Activated naive CD4-positive, alpha-beta T cell treated with anti-CD3 and anti-CD28 coated beads, Interleukin-2, amount 50 U/mL, for 24 hours (primary cell): ENCODE data around the gene NAGPA.

Source experiments
- H3K27ac Mint-ChIP-seq: one replicate; pipeline ENCODE4 v1.8.0; 2021; ENCODE audit warnings: mild to moderate bottlenecking, mixed read lengths
- H3K27me3 Mint-ChIP-seq: one replicate; pipeline ENCODE4 v1.8.0; 2021; ENCODE audit warnings: mixed read lengths
- H3K36me3 Mint-ChIP-seq: one replicate; pipeline ENCODE4 v1.8.0; 2021; ENCODE audit warnings: mixed read lengths
- H3K4me1 Mint-ChIP-seq: one replicate; pipeline ENCODE4 v1.8.0; 2021; ENCODE audit warnings: mixed read lengths
- H3K4me3 Mint-ChIP-seq: one replicate; pipeline ENCODE4 v1.8.0; 2021; ENCODE audit warnings: mild to moderate bottlenecking, mixed read lengths
- H3K9me3 Mint-ChIP-seq: one replicate; pipeline ENCODE4 v1.8.0; 2021; ENCODE audit warnings: mixed read lengths

The NAGPA gene

DNA sequence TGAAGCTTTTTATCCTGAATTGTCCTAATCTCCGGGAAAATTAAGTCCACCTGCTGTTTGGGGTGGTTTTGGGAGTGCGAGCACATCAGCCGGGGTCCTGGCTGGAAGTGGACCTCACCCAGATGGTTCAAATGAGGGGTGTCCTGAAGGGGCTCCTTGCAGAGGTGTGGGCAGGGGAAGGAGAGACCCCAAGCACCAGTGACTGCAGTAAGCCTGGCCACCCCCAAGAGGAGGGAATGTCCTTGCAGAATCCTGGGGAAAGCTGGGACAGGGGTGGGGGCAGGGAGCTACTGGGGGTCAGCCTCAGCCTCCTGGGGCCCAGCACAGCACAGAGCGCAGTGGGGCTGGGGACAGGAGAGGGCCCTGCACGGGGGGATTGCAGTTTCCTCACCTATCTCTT lies 29.4 kb downstream of the NAGPA start:
- Mint-ChIP-seq H3K4me1 (no peaks in the 10 kb centered on the region), H3K27me3 (no peaks in the 10 kb centered on the region), H3K27ac (no peak overlapping the region), H3K36me3 (no peaks in the 10 kb centered on the region), H3K4me3 (no peak overlapping the region), H3K9me3 (no peaks in the 10 kb centered on the region)

DNA sequence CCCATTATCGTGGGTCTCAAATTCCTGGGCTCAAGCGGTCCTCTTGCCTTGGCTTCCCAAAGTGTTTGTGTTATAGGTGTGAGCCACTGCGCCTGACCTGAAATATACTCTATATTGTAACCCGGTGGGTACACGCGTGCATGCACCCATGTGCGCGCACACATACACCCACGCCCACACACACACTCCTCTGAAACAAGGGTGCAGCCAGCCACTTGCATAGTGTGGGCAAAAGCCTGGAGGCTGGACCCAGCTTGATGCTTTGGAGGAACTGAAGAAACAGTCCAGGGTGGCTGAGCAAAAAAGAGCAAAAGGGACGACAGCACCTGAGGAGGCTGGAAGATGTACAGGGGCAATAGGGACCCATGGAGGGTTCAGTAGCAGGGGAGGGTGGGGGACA lies 29.9 kb downstream of the NAGPA start:
- H3K36me3 Mint-ChIP-seq = no peaks in the 10 kb centered on the region
- H3K27me3 Mint-ChIP-seq = no peaks in the 10 kb centered on the region
- H3K27ac Mint-ChIP-seq = no peak overlapping the region
- H3K9me3 Mint-ChIP-seq = no peaks in the 10 kb centered on the region
- H3K4me1 Mint-ChIP-seq = no peaks in the 10 kb centered on the region
- H3K4me3 Mint-ChIP-seq = no peak overlapping the region

DNA sequence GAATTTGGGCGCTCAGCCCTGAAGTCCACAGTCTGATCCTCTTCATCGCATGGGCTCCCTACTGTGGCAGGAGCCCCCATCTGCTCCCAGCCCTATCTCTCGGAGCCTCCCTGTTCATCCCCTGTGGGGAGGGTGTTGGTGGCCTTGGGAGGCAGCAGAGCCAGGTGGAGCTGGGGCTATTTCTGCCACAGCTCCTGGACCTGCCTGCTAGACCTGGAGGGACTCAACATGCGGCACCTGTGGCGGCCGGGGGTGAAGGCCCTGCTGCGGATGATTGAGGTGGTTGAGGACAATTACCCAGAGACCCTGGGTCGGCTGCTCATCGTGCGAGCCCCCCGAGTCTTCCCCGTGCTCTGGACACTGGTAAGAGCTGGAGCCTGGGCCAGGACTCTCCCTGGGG lies 30.5 kb downstream of the NAGPA start:
- Mint-ChIP-seq H3K4me1 (no peaks in the 10 kb centered on the region), H3K9me3 (no peaks in the 10 kb centered on the region), H3K4me3 (no peak overlapping the region), H3K36me3 (no peaks in the 10 kb centered on the region), H3K27me3 (no peaks in the 10 kb centered on the region), H3K27ac (no peak overlapping the region)

DNA sequence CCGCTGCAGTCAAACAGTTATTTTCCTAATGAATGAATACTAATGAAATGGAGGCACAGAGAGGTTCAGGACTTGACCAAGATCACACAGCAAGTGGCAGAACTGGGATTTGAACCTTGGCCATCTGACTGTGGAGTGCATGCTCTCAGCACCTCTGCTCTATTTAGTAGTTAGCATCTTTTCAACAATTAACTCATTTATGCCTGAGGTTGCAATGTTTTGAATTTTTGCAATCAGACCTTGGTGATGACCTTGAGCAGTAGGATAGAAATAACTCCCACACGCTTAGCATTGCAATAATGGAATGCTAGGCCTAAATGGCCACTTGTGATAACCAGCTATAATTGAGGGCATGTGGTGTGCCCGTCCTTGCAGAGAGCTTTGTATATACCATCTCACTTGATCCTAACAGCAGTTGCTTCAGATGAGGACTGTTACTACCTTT lies 31.0 kb downstream of the NAGPA start:
- Mint-ChIP-seq H3K27me3 (no peaks in the 10 kb centered on the region), H3K4me1 (no peaks in the 10 kb centered on the region), H3K27ac (no peak overlapping the region), H3K9me3 (no peaks in the 10 kb centered on the region), H3K4me3 (no peak overlapping the region), H3K36me3 (no peaks in the 10 kb centered on the region)

DNA sequence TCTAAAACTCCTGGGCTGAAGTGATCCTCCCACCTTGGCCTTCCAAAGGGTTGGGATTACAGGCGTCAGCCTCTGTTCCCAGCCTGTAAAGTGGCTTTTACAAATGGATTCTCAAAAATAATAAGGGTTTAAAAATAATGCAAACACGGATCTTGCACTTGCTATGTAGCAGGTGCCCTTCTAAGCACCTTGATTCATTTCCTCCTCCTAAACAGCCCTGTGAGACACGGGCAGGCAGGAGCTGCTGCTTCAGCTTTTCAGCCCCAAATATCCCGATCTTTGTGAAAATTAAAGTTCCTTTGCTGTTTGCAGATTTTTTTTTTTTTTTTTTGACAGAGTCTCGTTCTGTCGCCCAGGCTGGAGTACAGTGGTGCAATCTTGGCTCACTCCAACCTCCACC lies 31.7 kb downstream of the NAGPA start:
- H3K27ac Mint-ChIP-seq = no peak overlapping the region
- H3K4me3 Mint-ChIP-seq = no peak overlapping the region
- H3K4me1 Mint-ChIP-seq = no peaks in the 10 kb centered on the region
- no peaks in the 10 kb centered on the region for H3K36me3 Mint-ChIP-seq
- no peaks in the 10 kb centered on the region for H3K27me3 Mint-ChIP-seq
- H3K9me3 Mint-ChIP-seq = no peaks in the 10 kb centered on the region

DNA sequence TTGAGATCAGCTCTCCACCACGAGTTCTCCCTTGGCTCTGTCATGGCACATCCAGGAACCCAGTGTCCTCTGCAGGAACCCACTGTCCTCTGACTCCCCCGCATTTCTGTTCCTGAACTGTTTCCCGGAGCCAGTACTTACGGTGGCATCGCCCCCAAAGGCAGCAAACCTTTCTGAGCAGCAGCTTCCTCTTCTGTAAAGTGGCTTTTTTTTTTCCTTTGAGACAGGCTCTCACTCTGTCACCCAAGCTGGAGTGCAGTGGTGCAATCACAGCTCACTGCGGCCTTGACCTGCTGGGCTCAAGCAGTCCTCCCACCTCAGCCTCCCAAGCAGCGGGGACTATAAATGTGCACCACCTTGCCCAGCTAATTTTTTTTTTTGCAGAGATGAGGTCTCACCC lies 32.2 kb downstream of the NAGPA start:
- H3K27ac Mint-ChIP-seq = no peak overlapping the region
- no peaks in the 10 kb centered on the region for H3K4me1 Mint-ChIP-seq
- no peak overlapping the region for H3K4me3 Mint-ChIP-seq
- peaks cover 1% of the 10 kb centered on the region for H3K27me3 Mint-ChIP-seq
- no peaks in the 10 kb centered on the region for H3K9me3 Mint-ChIP-seq
- no peaks in the 10 kb centered on the region for H3K36me3 Mint-ChIP-seq

DNA sequence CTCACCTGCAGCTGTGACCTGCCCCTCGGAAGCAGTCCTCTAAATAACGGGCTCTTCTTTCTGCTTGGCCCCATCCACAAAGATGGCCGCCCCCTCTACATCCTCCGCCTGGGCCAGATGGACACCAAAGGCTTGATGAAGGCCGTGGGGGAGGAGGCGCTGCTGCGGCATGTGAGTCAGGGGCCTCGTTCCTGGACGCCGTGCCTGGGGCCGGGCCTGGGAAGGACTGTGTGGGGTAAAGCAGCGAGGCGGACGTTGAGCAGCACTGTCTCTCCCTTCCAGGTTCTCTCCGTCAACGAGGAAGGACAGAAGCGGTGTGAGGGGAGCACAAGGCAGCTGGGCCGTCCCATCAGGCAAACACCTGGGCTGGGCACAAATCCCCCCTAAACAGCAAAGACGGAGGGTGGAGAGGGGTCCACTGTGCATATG lies 33.1 kb downstream of the NAGPA start:
- no peaks in the 10 kb centered on the region for H3K36me3 Mint-ChIP-seq
- no peak overlapping the region for H3K27ac Mint-ChIP-seq
- no peaks in the 10 kb centered on the region for H3K4me1 Mint-ChIP-seq
- H3K27me3 Mint-ChIP-seq = peaks cover 1% of the 10 kb centered on the region
- no peaks in the 10 kb centered on the region for H3K9me3 Mint-ChIP-seq
- no peak overlapping the region for H3K4me3 Mint-ChIP-seq

DNA sequence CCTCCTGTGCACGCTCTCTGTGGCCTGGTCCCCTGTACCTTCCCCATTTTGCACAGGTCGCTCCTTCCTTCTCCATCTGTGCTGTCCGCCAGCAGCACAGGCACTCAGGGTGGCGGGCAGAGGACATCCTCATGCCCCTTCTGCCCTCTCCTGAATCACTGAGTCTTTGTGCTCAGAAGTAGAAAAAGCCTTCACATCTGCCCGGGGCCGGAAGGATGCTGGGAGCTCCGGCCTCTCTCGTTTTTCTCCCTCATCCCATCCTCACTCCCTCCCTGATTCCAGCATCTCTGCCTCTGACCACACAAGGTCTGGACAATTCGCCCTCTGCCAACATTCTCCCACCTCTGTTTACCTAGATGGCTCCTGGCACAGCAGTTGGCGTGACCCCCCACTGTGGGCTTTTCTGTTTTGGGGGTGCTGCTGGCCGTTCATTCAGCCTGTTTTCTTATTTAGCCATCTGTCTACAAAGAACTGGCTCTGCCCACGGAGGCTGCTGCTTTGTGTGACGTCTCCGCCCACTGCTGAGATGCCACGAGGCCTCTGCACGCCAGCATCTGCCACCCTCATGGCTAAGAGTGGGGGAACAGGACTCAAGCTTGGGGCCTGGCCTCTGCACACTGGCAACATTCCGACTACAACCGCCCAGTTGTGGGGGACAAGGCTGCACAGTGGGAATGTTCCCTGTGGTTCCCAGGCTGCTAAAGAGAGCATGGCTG lies 38.9 kb downstream of the NAGPA start:
- Mint-ChIP-seq H3K27me3 (peaks cover 7% of the 10 kb centered on the region), H3K27ac (no peak overlapping the region), H3K4me1 (no peaks in the 10 kb centered on the region), H3K36me3 (no peaks in the 10 kb centered on the region), H3K4me3 (no peak overlapping the region), H3K9me3 (no peaks in the 10 kb centered on the region)

DNA sequence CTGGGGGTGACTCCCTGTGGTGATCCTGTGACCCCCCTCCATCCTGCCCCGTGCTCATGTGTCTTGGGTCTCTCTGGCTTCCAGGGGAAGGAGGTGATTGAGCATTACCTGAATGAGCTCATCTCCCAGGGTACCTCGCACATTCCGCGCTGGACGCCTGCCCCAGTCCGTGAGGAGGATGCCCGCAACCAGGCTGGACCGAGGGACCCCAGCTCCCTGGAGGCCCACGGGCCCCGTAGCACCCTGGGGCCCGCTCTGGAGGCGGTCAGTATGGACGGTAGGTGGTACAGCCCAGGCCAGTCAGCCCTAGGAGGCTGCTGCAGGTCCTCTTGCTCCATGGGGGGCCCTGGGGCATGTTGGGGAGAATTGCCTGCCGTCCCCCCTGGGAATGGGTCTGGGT lies 42.0 kb downstream of the NAGPA start:
- Mint-ChIP-seq H3K9me3 (no peaks in the 10 kb centered on the region), H3K4me1 (no peaks in the 10 kb centered on the region), H3K36me3 (no peaks in the 10 kb centered on the region), H3K27ac (no peak overlapping the region), H3K4me3 (no peak overlapping the region), H3K27me3 (peaks cover 25% of the 10 kb centered on the region)

DNA sequence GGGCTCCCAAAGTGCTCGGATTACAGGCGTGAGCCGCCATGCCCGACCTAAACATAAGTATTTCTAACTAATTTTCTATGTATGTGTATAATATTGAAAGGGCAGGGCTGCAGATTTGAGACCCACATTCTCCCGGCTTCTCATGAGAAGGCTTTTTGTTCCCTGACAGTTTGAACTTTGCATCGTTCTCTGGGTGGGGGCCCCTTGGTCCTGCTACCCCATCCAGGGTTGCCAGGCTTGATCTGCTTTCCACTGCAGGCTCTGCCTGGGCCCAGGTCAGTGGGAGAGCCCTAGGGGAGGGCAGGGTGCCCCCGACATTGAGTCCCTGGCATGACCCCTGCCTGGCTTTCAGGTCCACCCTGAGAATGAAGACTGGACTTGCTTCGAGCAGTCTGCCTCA lies 43.3 kb downstream of the NAGPA start:
- Mint-ChIP-seq H3K27me3 (peaks cover 29% of the 10 kb centered on the region), H3K36me3 (no peaks in the 10 kb centered on the region), H3K27ac (no peak overlapping the region), H3K9me3 (no peaks in the 10 kb centered on the region), H3K4me3 (no peak overlapping the region), H3K4me1 (no peaks in the 10 kb centered on the region)

DNA sequence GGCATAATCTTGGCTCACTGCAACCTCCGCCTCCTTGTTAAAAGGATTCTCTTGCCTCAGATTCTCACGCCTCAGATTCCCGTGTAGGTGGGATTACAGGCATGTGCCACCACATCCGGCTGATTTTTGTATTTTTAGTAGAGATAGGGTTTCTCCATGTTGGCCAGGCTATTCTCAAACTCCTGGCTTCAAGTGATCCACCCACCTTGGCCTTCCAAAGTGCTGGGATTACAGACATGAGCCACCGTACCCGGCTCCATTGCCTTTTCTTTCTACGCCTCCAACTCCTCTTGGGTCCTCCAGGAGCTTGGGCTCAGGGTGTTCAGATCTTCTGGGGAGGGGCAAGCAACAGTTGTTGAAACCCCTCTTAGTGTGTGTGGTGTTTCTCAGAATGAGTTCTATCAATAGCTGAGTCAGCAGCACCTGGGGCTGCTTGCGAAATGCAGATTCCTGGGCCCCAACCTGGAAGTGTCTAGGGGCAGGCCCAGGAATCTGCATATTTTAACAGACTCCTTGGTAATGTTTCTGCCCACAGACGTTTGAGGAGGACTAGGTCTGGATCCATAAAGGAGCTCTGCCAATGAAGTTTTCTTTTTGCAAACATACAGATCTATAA lies 44.2 kb downstream of the NAGPA start:
- H3K27ac Mint-ChIP-seq = no peak overlapping the region
- peaks cover 4% of the 10 kb centered on the region for H3K9me3 Mint-ChIP-seq
- H3K4me1 Mint-ChIP-seq = no peaks in the 10 kb centered on the region
- H3K4me3 Mint-ChIP-seq = no peak overlapping the region
- H3K27me3 Mint-ChIP-seq = peaks cover 25% of the 10 kb centered on the region
- H3K36me3 Mint-ChIP-seq = no peaks in the 10 kb centered on the region

DNA sequence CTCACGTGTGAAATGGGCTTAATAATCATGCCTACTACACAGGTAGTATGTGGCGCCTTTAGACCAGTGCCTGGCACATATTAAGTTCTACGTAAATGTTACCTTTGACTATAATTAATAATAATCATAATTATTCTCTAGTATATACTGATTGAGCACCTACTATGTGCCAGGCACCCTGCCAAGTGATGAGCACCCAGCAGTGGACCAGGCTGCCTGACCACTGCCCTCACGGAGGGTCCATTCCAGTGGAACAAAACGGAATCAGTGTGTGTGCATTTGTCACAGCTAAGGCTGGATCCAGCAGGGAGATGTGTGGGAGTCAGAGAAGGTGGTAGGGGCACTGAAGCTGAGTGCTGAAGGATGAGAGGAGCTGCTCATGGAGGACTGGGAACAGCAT lies 45.1 kb downstream of the NAGPA start:
- Mint-ChIP-seq H3K9me3 (peaks cover 9% of the 10 kb centered on the region), H3K36me3 (no peaks in the 10 kb centered on the region), H3K27me3 (peaks cover 30% of the 10 kb centered on the region), H3K4me3 (no peak overlapping the region), H3K27ac (no peak overlapping the region), H3K4me1 (no peaks in the 10 kb centered on the region)

DNA sequence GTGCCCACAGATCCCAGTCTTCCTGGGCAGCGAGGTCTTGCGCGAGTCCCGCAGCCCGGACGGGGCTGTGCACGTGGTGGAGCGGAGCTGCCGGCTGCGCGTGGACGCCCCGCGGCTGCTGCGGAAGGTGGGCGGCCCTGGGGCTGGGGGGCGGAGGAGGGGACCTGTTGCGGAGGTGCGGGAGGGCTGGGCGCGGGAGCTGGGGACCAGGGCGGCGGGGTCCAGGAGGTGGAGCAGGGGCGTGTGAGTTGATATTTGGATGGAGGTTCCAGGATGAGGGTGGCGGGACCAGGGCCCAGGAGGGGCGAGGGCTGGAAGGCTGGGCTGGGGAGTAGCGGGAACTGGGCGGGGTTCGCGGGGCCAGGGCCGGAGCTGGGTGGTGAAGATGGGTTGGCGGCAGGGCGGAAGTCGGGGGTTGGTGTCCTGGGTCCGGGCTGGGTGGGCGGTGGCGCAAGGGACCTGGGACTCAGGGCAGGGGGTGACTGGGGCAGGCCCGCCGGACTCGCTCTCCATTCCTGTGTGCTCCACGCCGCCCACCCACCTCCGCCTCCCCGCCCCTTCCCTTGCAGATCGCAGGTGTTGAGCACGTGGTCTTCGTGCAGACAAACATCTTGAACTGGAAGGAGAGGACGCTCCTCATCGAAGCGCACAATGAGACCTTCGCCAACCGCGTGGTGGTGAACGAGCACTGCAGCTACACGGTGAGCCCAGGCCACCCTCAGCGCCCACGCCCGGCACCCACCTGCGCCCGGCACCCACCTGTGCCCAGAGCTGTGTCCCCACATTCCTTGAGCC lies 46.0 kb downstream of the NAGPA start:
- Mint-ChIP-seq H3K36me3 (no peaks in the 10 kb centered on the region), H3K4me3 (no peak overlapping the region), H3K4me1 (no peaks in the 10 kb centered on the region), H3K27me3 (peaks cover 30% of the 10 kb centered on the region), H3K27ac (no peak overlapping the region), H3K9me3 (peaks cover 9% of the 10 kb centered on the region)

DNA sequence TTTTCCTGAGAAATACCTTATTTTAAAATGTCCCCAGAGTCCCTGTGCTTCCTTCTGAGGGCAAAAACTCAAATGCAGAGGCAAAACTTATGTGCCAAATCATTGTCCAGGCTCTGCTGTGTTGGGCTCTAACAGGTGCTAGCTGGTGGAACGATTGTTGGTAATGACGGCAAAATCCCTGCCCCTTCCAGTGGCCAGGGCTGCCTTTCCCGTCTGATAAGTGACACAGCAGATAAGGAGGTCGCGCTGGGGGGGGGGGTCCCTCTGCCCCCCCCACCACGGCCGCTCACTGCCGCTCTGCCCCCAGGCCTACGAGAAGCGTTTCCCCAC lies 46.5 kb downstream of the NAGPA start:
- Mint-ChIP-seq H3K9me3 (peaks cover 9% of the 10 kb centered on the region), H3K4me1 (no peaks in the 10 kb centered on the region), H3K36me3 (no peaks in the 10 kb centered on the region)

DNA sequence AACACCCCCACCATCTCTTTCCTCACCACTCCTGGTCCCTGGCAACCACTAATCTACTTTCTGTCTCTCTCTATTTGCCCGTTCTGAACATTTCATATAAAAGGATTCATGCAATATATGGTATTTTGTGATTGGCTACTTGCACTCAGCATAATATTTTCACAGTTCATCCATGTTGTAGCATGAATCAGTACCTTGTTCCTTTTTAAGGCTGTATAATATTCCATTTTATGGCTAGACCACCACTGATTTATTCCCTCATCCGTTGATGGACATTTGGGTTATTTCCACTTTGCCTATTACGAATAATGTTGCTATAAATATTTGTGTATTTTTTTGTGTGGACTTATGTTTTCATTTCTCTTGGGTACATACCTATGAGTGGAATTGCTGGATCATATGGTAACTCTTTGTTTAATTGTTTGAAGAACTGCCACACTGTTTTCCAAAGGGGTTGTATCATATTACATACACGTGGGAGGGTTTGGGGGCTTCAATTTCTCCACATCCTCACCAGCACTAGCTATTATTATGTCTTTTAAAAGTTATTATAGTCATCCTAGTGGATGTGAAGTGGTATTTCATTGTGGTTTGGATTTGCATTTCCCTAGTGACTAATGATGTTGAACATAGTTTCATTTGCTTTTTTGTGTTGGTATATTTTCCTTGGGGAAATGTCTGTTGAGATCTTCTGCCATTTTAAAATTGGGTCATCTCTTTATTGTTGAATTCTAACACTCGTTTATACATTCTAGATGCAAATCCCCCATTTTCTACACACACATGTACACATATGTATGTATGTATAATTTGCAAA lies 49.4 kb downstream of the NAGPA start:
- peaks cover 9% of the 10 kb centered on the region for H3K9me3 Mint-ChIP-seq
- H3K4me1 Mint-ChIP-seq = no peaks in the 10 kb centered on the region
- H3K36me3 Mint-ChIP-seq = no peaks in the 10 kb centered on the region
- H3K4me3 Mint-ChIP-seq = no peak overlapping the region
- H3K27ac Mint-ChIP-seq = no peak overlapping the region
- H3K27me3 Mint-ChIP-seq = peaks cover 24% of the 10 kb centered on the region

More for the DNA sequence above, 46.5 kb downstream of the NAGPA start:
- Mint-ChIP-seq H3K27ac (no peak overlapping the region), H3K4me3 (no peak overlapping the region), H3K27me3 (peaks cover 30% of the 10 kb centered on the region)
